WI38 (cell line): ENCODE data around the gene TLK1.

Experiments
- H3K4me3 ChIP-seq: 2 replicates; pipeline ENCODE4 v1.5.1; 2011; ENCODE audit warnings: low read depth, mild to moderate bottlenecking, control low read depth, low read length
- TF ChIP-seq, protein P1 (sequence below): IDR thresholded peaks from 2 replicates; pipeline ENCODE4 v1.5.1; 2012; ENCODE audit warnings: low read depth, mild to moderate bottlenecking, control low read depth, low read length

The TLK1 gene

GRCh38 chr2:170943596-170943995, 217.1 kb downstream of the TLK1 start:
- H3K4me3 ChIP-seq = no peak overlapping the region
- TF ChIP-seq, protein P1, sequence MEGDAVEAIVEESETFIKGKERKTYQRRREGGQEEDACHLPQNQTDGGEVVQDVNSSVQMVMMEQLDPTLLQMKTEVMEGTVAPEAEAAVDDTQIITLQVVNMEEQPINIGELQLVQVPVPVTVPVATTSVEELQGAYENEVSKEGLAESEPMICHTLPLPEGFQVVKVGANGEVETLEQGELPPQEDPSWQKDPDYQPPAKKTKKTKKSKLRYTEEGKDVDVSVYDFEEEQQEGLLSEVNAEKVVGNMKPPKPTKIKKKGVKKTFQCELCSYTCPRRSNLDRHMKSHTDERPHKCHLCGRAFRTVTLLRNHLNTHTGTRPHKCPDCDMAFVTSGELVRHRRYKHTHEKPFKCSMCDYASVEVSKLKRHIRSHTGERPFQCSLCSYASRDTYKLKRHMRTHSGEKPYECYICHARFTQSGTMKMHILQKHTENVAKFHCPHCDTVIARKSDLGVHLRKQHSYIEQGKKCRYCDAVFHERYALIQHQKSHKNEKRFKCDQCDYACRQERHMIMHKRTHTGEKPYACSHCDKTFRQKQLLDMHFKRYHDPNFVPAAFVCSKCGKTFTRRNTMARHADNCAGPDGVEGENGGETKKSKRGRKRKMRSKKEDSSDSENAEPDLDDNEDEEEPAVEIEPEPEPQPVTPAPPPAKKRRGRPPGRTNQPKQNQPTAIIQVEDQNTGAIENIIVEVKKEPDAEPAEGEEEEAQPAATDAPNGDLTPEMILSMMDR = no peak

DNA sequence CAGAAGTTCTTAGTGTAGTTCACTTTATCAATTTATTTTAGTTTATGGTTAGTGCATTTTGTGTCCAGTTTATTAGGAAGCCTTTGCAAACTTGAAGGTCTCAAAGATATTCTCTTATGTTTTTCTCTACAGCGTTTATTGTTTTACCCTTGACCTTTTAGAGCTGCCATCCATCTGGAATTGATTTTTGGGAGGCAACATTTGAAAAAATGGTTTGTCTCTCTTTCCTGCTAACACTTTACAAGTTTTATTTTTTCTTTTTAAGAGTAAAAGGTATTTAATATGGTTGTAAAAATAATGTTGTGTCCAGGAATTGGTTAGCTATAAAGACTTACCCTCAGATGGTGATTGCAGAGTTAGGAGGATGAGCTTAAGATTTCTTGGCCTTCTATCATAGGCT, 217.7 kb downstream of the TLK1 start:
- TF ChIP-seq, protein P1 = no peak
- H3K4me3 ChIP-seq = no peak overlapping the region

DNA sequence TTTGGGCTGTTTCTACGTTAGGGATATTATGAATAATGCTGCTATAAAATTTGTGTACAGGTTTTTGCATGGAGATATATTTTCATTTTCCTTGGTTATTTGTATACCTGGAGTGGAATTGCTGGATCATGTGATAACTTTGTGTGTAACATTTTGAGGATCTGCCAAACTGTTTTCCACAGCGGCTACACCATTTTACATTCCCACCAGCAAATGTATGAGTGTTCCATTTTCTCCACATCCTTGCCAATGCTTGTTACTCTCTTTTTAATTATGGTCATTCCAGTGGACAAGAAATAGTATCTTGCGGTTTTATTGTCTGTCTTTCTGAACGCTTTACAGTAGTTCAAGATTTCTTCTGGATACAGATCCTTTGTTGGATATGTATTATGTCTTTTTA, 218.1 kb downstream of the TLK1 start:
- TF ChIP-seq, protein P1 = no peak
- H3K4me3 ChIP-seq = no peak overlapping the region
